T-helper 1 cell treated with Interleukin-12 subunit alpha and Interleukin-12 subunit beta and Interleukin-4 antibody, amounts not matched to agents 30 μg/mL and 1 μg/mL, for 36 hours (primary cell): ENCODE results near the gene MYO1E.

Experiments
- H3K27ac Mint-ChIP-seq: one replicate; pipeline ENCODE4 v1.8.0; 2021; ENCODE audit warnings: mild to moderate bottlenecking, mixed read lengths
- H3K27me3 Mint-ChIP-seq: one replicate; pipeline ENCODE4 v1.8.0; 2021; ENCODE audit warnings: low read depth, mixed read lengths
- H3K36me3 Mint-ChIP-seq: one replicate; pipeline ENCODE4 v1.8.0; 2021; ENCODE audit warnings: low read depth, mixed read lengths
- H3K4me1 Mint-ChIP-seq: one replicate; pipeline ENCODE4 v1.8.0; 2021; ENCODE audit warnings: low read depth, mixed read lengths
- H3K4me3 Mint-ChIP-seq: one replicate; pipeline ENCODE4 v1.8.0; 2021; ENCODE audit warnings: mild to moderate bottlenecking, moderate library complexity, mixed read lengths
- H3K9me3 Mint-ChIP-seq: one replicate; pipeline ENCODE4 v1.8.0; 2021; ENCODE audit warnings: mixed read lengths

Gene MYO1E

GRCh38 chr15:59177317-59177660 is 195.4 kb downstream of the MYO1E start:
- peaks cover 20% of the 10 kb centered on the region for H3K36me3 Mint-ChIP-seq
- no peaks in the 10 kb centered on the region for H3K27me3 Mint-ChIP-seq
- H3K27ac Mint-ChIP-seq = no peak overlapping the region
- peaks cover 12% of the 10 kb centered on the region for H3K9me3 Mint-ChIP-seq
- no peak overlapping the region for H3K4me3 Mint-ChIP-seq
- peaks cover 10% of the 10 kb centered on the region for H3K4me1 Mint-ChIP-seq

- Mint-ChIP-seq H3K27ac (peak overlapping the region; percentile 9), H3K27me3 (no peaks in the 10 kb centered on the region), H3K4me3 (no peak overlapping the region), H3K4me1 (peaks cover 10% of the 10 kb centered on the region), H3K36me3 (peaks cover 20% of the 10 kb centered on the region), H3K9me3 (peaks cover 10% of the 10 kb centered on the region)
Observed at GRCh38 chr15:59176653-59177316, 195.9 kb downstream of the MYO1E start.

DNA sequence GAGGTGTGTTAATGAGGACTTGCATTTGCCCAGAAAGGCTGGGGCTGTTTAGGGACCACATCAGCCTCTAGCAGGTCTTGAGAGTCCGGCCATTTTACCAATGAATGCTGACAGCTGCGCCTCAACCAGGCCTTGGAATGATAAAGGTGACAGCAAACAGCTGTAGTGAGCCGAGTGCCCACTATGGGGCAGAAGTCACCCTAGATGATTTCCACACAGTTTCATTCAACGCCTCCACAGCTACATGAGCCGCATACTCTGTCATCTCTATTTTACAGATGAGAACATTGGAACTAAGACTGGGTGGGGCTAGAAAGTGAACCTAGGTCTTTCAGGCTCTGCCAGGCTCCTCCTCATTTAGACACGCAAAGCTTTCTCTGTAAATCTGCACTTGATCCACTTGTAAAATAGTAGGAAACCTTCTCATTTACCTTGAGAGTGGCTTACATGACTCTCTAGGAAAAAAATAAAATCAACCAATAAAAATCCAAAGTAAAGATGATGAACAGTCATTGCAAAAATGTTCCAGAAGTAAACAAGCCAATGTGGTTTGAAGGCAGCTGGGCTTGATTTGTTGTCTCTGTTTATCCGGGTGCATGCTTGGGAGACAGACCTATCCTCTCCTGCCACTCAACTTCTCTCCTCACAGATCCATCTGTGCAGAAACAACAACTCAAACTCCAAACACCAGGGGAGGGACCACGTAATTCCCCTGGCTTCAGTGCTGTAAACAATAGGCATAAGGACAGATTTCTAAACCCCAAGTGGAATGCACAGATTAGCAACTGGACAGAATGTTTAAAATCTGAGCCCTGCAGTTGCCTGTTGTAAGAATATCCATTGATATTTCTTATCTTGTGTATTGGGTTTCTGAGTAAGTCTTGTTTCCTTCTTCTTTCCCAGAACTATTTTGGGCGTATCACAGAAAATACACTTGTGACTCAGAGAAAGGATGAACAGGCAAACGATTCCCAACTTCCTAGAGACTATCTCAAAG is 197.5 kb downstream of the MYO1E start:
- no peaks in the 10 kb centered on the region for H3K27me3 Mint-ChIP-seq
- H3K9me3 Mint-ChIP-seq = no peaks in the 10 kb centered on the region
- no peak overlapping the region for H3K4me3 Mint-ChIP-seq
- no peak overlapping the region for H3K27ac Mint-ChIP-seq
- peaks cover 17% of the 10 kb centered on the region for H3K36me3 Mint-ChIP-seq
- H3K4me1 Mint-ChIP-seq = peaks cover 11% of the 10 kb centered on the region

DNA sequence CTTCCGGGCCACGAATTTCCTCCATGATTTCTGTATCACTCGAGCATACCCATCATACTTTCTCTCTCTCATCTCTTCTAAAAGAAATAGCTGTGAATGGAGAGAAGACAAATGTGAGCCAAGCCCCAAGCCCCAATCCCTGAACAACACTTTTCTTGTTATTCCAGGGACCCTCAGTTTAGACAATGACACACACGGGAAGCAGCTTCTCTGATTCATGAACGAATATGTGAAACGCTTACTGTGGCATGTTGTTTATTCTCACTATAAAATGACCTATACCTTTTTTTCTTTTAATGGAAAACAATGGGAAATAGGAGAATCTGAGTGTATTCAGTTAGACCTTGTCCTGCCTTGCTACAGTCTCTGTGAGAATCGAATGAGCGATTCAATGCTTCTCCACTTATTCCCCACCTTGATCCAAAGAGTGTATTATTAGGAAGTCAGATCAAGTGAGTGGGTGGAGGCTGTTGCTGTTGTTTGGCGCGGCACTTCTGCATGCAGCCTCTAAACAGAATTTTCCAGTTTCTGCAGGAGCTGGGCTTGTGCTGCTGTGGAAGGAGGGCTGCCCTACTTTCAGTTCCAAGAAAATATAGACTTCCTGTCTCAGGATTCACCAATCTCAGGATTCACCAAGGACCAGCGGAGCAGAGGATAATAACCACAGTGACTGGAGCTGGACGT is 198.4 kb downstream of the MYO1E start:
- H3K4me3 Mint-ChIP-seq = no peak overlapping the region

DNA sequence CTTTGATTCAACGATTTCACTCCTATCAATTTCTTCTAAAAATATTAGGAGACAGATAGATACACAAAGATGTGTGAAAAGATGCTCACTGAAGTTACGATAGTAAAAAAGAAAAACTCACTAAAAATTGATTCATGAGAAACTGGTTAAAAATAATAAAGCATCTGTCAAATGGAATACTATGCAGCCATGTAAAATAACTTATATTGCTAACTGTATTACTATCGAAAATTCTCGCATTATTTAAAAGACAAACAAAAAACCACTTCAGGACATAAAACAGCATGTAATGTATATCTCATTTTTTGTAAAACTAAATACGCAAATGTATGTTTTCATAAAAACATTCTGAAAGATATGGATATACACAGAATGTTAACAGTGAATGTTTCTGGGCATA is 199.5 kb downstream of the MYO1E start:
- Mint-ChIP-seq H3K27me3 (no peaks in the 10 kb centered on the region), H3K4me1 (peaks cover 16% of the 10 kb centered on the region), H3K9me3 (no peaks in the 10 kb centered on the region), H3K4me3 (no peak overlapping the region), H3K36me3 (peaks cover 19% of the 10 kb centered on the region), H3K27ac (no peak overlapping the region)

More for the DNA sequence above, 198.4 kb downstream of the MYO1E start:
- H3K27ac Mint-ChIP-seq = no peak overlapping the region
- H3K36me3 Mint-ChIP-seq = peaks cover 17% of the 10 kb centered on the region
- peaks cover 14% of the 10 kb centered on the region for H3K4me1 Mint-ChIP-seq
- no peaks in the 10 kb centered on the region for H3K27me3 Mint-ChIP-seq
- no peaks in the 10 kb centered on the region for H3K9me3 Mint-ChIP-seq

DNA sequence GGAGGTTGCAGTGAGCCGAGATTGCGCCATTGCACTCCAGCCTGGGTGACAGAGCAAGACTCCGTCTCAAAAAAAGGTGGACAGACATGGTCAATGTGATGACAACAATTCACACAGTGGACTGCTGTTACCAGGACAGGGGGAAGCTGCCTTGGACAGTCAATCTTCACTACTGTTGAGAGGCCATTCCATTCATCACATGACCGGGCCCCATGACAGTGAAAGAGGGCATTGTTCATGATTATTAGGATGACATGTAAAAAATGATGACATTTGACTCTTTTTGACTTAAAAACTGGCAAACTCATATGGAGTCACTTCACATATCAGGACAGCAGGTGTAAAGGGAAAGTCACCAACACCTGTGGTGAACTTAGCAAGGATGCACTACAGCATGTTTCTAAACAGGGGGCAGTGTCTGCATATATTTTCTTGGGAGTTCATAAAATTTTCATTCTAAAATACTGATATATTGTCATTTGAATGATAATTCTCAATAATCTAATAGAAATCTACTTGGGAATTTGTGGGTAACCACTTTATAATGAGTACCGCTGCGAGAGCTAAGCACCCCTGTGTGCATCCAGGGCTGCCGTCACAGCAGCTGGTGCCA is 200.3 kb downstream of the MYO1E start:
- peaks cover 18% of the 10 kb centered on the region for H3K36me3 Mint-ChIP-seq
- no peak overlapping the region for H3K4me3 Mint-ChIP-seq
- no peaks in the 10 kb centered on the region for H3K9me3 Mint-ChIP-seq
- H3K4me1 Mint-ChIP-seq = peaks cover 16% of the 10 kb centered on the region
- no peak overlapping the region for H3K27ac Mint-ChIP-seq
- no peaks in the 10 kb centered on the region for H3K27me3 Mint-ChIP-seq

GRCh38 chr15:59171067-59171397 is 201.6 kb downstream of the MYO1E start:
- Mint-ChIP-seq H3K9me3 (no peaks in the 10 kb centered on the region), H3K4me1 (peaks cover 17% of the 10 kb centered on the region), H3K27me3 (no peaks in the 10 kb centered on the region), H3K4me3 (no peak overlapping the region), H3K36me3 (peaks cover 23% of the 10 kb centered on the region), H3K27ac (no peak overlapping the region)

DNA sequence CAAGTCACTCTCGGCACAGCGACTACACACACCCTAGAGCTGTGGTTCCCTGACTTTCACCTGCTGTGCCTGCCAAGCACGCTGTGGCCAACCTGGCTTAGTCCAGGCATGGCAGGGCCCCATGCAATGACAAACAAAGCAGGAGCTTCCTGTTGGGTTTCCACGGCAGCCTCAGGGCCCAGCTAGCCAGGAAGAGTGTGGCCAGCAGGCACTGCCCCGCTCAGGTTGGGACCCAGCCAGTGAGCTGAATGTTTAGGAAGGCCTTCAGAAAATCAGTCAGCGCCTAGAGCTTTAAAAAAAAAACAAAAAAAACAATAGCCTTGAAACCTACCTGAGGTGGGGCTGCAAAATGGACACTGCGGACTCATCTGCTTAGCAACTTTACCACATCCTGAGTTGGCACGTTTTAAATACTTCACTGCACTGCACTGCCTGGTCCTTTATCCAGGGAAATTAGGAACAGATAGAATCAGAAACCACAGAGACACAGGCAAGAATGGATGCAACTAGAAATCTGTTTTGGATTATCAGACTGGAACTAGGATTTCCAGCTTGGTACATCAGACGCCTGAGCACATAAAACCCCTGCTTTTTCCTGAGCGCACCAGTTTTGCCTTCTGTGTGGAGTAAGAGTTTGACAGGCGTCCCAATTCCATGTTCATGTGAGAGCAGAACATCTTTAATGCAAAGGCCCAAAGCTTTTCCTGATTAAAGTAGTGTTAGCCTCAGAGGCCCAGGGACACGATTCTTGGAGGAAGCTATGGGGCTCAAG is 202.2 kb downstream of the MYO1E start:
- Mint-ChIP-seq H3K9me3 (no peaks in the 10 kb centered on the region), H3K27me3 (no peaks in the 10 kb centered on the region), H3K4me3 (no peak overlapping the region), H3K4me1 (peaks cover 20% of the 10 kb centered on the region), H3K36me3 (peaks cover 26% of the 10 kb centered on the region), H3K27ac (no peak overlapping the region)

DNA sequence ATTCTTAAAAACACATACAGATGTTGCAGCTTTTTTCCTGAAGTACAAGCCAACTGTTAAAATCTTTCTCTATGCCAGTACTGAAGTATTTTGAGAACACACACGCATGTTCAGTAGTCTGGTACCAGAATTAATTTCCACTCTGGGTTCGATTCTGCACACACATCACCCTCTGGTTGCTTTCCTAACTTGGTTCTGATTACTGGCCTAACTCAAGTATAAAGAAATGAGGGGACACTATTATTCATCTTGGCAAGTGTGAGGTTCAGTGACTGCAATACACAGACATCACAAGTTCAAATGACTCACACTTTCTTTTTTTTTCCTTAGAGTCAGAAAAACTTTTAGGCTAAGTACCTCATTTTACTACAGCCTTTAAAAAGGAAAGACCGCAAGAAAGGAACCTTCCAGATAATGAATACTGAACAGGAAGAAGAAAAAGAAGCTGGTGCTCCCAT is 203.4 kb downstream of the MYO1E start:
- H3K4me1 Mint-ChIP-seq = peaks cover 17% of the 10 kb centered on the region
- peak overlapping the region; percentile 51 for H3K27ac Mint-ChIP-seq
- H3K27me3 Mint-ChIP-seq = no peaks in the 10 kb centered on the region
- H3K36me3 Mint-ChIP-seq = peaks cover 30% of the 10 kb centered on the region
- no peak overlapping the region for H3K4me3 Mint-ChIP-seq
- H3K9me3 Mint-ChIP-seq = no peaks in the 10 kb centered on the region

DNA sequence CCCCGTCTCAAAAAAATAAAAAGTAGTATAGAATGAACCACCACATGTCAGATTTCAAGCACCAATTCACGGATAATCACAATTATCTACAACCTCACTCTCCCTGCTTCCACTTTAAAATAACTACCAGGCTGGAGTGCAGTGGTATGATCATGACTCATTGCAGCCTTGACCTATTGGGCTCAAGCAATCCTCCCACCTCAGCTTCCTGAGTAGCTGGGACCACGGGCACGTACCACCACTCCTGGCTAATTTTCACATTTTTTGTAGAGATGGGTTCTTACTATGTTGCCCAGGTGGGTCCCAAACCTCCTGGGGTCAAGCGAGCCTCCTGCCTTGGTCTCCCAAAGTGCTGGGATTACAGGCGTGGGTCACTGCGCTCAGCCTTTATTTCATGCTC is 204.1 kb downstream of the MYO1E start:
- no peak overlapping the region for H3K27ac Mint-ChIP-seq
- H3K27me3 Mint-ChIP-seq = no peaks in the 10 kb centered on the region
- peaks cover 17% of the 10 kb centered on the region for H3K4me1 Mint-ChIP-seq
- no peaks in the 10 kb centered on the region for H3K9me3 Mint-ChIP-seq
- peaks cover 31% of the 10 kb centered on the region for H3K36me3 Mint-ChIP-seq
- no peak overlapping the region for H3K4me3 Mint-ChIP-seq

GRCh38 chr15:59166601-59167265 is 205.9 kb downstream of the MYO1E start:
- Mint-ChIP-seq H3K9me3 (no peaks in the 10 kb centered on the region), H3K36me3 (peaks cover 34% of the 10 kb centered on the region), H3K27me3 (no peaks in the 10 kb centered on the region), H3K4me3 (no peak overlapping the region), H3K27ac (no peak overlapping the region), H3K4me1 (peaks cover 17% of the 10 kb centered on the region)

- no peaks in the 10 kb centered on the region for H3K27me3 Mint-ChIP-seq
- H3K4me1 Mint-ChIP-seq = peaks cover 17% of the 10 kb centered on the region
- H3K9me3 Mint-ChIP-seq = no peaks in the 10 kb centered on the region
- no peak overlapping the region for H3K4me3 Mint-ChIP-seq
- H3K36me3 Mint-ChIP-seq = peaks cover 34% of the 10 kb centered on the region
- H3K27ac Mint-ChIP-seq = peak overlapping the region; percentile 70
Observed at GRCh38 chr15:59166166-59166565, 206.5 kb downstream of the MYO1E start.

DNA sequence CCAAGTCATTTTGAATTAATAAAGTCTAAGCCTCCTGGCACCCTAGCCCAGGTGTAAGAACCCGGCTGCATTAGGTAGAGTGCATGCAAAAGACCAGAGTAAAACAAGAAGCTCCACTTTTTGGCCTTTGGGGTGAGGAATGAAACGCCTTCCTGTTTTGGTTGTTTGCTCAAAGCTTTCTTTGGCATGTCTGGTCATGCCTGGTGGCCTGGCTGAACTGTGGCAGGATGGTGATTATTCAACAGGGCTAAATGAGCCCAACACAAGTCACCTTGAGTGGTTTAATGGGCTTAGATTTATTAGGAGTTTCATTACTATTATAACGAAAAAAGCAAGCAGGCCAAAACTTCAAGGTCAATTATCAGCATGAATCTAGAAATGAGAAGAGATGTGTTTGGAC is 206.9 kb downstream of the MYO1E start:
- Mint-ChIP-seq H3K36me3 (peaks cover 35% of the 10 kb centered on the region), H3K4me1 (peaks cover 17% of the 10 kb centered on the region), H3K4me3 (no peak overlapping the region), H3K27ac (peak overlapping the region; percentile 70), H3K9me3 (no peaks in the 10 kb centered on the region), H3K27me3 (no peaks in the 10 kb centered on the region)
